Hindlimb muscle (tissue), 1 donor: ENCODE data around the gene IL17RB. TPM values are rescaled to one million over a fixed set of nuclear protein-coding genes. Genes with fewer than 3 reads are reported as not detected.

Experiments used
- DNase-seq: peaks from one replicate; pipeline ENCODE4 v3.0.0-alpha.2; 2013
- polyA plus RNA-seq: library from polyadenylated mRNA; unstranded; fragments of 120-200 nt; gene quantifications from one replicate; pipeline ENCODE4 v1.2.1, GENCODE V29; 2013; ENCODE audit not compliant: insufficient read length

The IL17RB gene
- polyA plus RNA-seq: 3.2 TPM

GRCh38 chr3:53846134-53846850 is at the start of gene IL17RB, which contains the start of gene CHDH:
IL17RB (plus strand) TSS chr3:53846568; CDS start chr3:53846589, 21 bp downstream.
CHDH (minus strand) TSS chr3:53846419; CDS start chr3:53824008, 22,411 bp downstream.
- DNase-seq: peak; percentile 64

- DNase-seq: no peak
Measured at GRCh38 chr3:53798144-53798543, 48.2 kb upstream of the IL17RB start.

GRCh38 chr3:53799338-53799865 is 47.0 kb upstream of the IL17RB start:
- DNase-seq: no peak

DNA sequence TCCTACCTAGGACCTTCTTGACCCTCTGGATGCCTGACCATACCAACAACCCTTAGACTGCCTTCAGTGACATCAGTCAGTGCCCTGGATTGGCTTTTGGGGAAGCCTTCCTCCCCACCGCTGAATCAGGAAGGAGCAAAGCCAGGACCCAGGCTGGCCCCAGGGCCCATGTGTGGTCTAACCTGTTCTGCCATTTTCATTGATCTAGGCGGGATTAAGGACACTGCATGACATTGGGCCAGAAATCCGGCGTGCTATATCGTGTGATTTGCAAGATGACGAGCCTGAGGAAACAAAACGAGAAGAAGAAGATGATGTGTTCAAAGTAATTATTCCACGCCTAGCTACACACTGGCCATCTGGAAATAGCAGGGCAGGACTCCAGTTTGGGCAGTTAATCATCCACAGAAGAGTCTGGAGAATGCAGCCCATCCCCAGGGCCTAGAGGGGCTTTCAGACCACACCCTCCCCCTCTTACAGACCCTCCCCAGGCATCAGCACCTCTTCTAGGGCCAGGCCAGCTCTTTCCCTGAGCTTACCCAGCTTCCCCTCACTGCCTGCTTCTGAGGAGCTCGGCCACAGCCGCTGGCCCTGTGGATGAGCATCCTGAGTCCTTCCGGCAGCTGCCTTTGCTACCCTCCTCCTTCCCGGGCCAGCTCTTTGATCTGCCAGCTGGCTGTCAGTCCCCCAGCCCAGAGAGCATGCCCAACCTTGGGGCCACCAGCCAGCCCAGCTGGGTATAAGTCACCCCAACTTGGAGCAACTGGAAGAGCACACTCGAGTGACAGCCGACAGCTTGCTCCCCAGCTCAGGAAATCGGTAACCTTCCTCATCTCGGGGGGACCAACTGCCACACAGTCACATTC is 46.1 kb upstream of the IL17RB start:
- no peak for DNase-seq

- DNase-seq: no peak
Measured at GRCh38 chr3:53801319-53801718, 45.0 kb upstream of the IL17RB start.

DNA sequence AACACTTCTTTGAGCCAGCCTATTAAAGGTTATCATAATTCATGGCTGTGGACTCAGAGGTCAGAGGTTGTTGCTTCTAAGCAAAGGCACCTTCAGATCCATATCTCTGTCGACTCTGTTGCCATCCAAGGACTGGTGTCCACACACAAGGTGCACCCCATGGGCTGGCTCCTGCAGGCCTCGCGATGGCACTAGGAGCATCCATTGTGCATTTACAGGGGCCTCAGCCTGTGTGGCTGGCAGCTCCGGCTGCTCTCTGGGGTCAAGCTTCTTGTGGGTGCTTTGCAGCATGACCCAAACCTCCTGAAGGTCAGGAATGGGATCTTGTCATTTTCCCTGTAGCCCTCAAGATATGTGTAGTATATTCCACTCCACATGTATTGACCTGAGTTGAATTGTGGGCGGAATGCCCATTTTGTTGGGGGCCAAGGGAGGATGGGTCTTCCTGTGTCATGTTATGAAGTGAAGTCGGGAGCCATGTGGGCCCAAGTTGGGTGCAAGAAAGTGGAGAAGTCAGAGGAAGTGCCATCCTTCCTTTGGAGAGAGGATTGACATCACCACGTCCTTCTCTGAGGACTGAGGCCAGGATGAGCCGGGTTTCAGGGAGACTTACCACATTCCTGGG is 44.0 kb upstream of the IL17RB start:
- no peak for DNase-seq

- no peak for DNase-seq
Measured at GRCh38 chr3:53803124-53803815, 43.1 kb upstream of the IL17RB start.

GRCh38 chr3:53803816-53804695 is 42.3 kb upstream of the IL17RB start:
- DNase-seq: no peak

GRCh38 chr3:53804697-53805462 is 41.5 kb upstream of the IL17RB start:
- DNase-seq: no peak

- DNase-seq: no peak
Measured at GRCh38 chr3:53805463-53806159, 40.8 kb upstream of the IL17RB start.

DNA sequence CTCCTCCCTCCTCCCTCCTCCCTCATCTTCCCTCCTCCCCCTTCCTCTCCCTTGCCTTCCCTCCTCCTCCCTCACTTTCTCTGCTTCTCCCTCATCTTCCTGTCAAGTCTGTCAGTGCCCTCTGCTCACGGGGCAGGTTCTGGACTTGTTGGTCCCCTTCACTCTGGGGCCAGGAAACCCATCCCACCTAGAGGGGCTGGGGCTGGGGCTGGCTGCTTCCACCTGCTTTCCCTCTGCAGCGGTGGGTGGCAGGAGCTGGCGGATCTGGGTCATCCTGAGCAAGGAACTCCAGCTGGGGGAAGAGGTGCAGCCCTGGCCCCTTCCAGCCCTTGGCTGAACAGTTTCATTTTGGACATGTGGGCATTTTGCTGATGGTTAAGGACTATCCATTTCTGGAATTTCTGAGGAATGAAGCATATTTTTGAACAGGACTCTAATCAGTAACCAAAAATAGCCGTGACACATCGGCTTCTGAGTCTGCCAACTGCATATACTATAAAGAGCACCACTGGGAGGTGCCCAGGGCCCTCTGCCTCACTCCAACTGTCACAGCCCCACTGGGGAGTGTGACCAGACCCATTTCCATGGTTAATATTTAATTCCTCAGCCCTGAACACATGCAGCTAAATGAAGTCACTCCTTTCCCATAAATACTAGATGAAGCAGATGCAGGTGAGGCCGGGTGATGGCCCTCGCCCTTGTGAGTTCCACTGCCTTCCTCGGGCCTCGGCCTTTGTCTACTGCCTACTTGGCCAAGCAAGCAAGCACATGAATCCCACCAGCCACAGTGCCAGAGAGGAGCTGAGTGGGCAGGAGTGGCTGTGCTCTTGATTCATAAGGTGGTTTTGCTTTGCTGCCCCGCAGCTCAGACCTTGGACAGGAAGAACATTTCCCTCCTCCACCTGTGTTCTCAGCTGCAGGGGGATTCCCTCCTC is 39.9 kb upstream of the IL17RB start:
- no peak for DNase-seq

DNA sequence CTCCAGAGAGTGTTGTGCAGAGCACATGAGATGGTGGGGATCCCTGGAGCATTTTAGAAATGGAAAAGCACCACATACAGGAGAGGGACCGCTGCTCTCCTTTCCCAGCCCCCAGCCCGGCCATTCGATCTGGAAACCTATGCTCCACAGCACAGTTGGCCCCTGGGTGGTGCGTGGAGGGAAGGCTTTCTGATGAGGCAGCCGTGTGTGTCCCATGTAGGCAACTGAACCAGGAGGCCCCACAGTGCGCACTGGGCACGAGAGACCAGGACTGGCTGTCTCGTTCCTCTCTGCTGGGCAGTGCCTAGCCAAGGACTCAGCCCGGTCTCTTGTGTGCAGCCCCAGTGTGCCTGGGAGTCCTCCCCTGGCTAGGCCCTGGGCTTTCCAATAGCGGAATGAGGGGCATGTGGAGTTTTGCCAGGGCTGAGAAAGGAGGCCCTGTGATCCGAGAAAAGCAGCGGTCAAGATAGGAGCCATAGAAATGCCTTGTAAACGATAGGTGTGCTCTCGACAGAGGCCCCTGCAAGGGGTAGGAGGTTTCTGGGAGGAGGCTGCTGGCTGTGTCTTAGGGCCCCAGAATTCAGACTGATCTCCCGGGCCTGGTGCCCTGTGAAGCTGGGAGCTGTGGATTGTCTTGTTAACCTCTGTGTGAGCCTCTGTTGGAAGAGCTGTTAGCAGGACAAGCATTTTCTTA is 39.1 kb upstream of the IL17RB start:
- no peak for DNase-seq

DNA sequence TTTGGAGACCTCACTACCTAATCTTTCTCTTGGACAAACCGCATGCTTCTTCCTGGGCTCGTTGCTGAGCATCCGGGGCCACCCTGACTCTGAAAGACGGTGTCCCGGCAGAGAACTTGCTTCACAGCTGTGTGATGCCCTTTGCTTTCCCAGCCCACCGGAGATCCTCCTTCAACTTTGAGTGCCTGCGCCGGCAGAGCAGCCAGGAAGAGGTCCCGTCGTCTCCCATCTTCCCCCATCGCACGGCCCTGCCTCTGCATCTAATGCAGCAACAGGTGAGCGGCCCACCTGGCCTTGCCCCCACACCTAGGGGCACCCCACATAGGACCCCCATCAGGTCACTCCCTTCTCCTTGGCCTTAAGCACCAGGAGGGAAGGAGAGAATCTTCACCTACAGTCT is 37.9 kb upstream of the IL17RB start:
- no peak for DNase-seq

DNA sequence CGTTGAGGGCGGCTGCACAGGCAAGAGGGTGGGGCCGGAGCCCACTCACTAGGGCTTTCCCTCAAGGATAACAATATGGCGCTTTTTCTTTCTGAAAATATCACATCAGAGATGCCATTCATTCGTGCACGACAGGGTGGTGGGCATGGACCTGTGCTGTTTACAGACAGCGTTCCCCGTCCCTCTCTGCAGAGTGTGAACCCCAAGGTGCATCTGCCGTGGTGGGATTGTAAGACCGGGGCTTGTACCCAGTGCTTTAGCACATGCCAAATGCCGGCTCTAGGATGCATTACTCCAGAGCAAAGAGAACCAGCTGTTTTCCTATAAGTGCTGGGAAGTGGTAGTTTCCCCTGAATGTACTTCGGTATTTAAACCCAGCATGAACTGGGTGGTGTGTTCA is 37.1 kb upstream of the IL17RB start:
- no peak for DNase-seq

DNA sequence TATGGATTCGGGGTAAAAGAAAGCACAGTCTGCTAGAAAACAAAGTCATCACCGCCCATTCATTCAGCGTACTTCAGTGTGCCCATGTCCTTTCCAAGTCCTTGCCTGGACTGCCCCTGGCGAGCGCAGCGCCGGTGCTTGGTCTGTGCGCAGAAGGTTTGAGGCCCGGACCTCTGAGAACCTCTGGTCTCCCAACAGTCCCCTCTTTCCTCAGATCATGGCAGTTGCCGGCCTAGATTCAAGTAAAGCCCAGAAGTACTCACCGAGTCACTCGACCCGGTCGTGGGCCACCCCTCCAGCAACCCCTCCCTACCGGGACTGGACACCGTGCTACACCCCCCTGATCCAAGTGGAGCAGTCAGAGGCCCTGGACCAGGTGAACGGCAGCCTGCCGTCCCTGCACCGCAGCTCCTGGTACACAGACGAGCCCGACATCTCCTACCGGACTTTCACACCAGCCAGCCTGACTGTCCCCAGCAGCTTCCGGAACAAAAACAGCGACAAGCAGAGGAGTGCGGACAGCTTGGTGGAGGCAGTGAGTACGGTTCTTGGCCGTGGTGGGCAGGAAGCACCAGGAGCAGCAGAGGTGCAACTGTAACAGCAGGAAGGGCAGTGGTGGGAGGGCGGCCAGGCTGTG is 36.5 kb upstream of the IL17RB start:
- DNase-seq: no peak

DNA sequence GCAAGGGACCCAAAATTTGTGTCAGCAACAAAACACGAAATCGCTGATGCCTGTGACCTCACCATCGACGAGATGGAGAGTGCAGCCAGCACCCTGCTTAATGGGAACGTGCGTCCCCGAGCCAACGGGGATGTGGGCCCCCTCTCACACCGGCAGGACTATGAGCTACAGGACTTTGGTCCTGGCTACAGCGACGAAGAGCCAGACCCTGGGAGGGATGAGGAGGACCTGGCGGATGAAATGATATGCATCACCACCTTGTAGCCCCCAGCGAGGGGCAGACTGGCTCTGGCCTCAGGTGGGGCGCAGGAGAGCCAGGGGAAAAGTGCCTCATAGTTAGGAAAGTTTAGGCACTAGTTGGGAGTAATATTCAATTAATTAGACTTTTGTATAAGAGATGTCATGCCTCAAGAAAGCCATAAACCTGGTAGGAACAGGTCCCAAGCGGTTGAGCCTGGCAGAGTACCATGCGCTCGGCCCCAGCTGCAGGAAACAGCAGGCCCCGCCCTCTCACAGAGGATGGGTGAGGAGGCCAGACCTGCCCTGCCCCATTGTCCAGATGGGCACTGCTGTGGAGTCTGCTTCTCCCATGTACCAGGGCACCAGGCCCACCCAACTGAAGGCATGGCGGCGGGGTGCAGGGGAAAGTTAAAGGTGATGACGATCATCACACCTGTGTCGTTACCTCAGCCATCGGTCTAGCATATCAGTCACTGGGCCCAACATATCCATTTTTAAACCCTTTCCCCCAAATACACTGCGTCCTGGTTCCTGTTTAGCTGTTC is 35.0 kb upstream of the IL17RB start:
- no peak for DNase-seq

DNA sequence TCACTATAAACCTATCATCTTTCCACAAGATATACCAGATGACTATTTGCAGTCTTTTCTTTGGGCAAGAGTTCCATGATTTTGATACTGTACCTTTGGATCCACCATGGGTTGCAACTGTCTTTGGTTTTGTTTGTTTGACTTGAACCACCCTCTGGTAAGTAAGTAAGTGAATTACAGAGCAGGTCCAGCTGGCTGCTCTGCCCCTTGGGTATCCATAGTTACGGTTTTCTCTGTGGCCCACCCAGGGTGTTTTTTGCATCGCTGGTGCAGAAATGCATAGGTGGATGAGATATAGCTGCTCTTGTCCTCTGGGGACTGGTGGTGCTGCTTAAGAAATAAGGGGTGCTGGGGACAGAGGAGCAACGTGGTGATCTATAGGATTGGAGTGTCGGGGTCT is 33.9 kb upstream of the IL17RB start:
- no peak for DNase-seq
